IPS-18c (cell line): ENCODE results near the gene FGA.

Experiments used
- H3K4me3 ChIP-seq: 2 replicates; pipeline ENCODE4 v1.7.0; 2013; ENCODE audit warnings: low read depth, mild to moderate bottlenecking, low read length, moderate library complexity; ENCODE audit not compliant: insufficient read depth
- H3K9me3 ChIP-seq: one replicate; pipeline ENCODE4 v1.6.1; 2013; ENCODE audit warnings: mild to moderate bottlenecking, low read length, moderate library complexity; ENCODE audit not compliant: control insufficient read depth, insufficient read depth

FGA gene

DNA sequence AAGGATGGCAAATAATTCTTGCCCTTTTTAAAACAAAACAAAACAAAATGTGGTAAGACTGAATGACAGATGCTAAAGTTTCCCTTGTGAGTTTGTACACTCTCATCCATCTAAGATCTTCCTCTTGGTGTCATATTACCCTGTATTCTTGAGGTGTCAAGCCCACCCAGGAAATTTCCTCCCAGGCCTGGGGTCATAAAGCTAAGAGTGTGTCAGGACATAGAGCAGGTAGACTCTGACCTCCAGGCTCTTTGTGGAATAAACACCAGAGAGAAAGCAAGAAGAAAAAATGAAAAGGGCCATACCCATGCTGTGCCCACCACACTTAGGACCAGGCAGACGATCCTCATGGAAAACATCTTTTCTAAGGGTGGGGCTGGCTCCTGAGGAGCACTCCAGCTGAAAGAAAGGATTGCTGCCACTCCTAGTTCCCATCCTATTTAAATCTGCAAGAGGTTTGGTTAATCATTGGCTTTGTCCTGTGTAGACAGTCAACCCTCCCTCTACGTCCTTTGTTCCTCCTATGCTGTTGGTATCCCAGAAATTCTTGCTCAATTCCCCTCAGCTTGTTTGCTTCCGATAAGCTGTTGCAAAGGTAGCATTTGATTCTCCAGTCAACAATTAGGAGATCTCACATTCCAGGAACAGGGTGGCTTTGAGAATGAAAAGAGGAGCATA is at the start of gene FGA:
Gene FGA, minus strand, starts transcription at position 414 of the 678 bp plus-strand sequence. Its CDS starts 55 bp downstream, at position 359.
- Histone ChIP-seq H3K9me3 (no peaks in the 10 kb centered on the region), H3K4me3 (no peak within 1 kb of the TSS)

GRCh38 chr4:154634058-154634457 is 43.5 kb upstream of the FGA start:
- H3K9me3 ChIP-seq: no peaks in the 10 kb centered on the region
- no peak overlapping the region for H3K4me3 ChIP-seq

DNA sequence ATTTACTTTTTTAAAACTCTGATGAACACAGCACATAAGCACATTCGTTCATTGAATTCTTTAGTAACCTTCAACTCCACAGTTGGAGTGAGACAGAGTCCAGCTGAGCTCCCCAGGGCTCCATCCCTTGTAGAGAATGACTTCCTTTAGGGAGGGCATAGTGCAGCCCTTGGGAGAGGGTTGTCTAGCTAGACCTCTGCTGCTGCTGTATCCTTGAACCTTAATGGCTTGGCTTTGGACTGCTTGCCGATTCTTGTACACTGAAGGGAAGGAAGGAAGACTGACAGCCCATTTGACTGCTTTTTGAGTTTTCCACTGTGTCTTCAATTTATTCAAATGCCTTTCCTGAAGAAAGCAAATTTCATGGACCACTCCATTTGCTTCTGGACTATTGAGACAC is 41.3 kb upstream of the FGA start:
- Histone ChIP-seq H3K4me3 (no peak overlapping the region), H3K9me3 (no peaks in the 10 kb centered on the region)

- no peak overlapping the region for H3K4me3 ChIP-seq
Observed at GRCh38 chr4:154630324-154630723, 39.8 kb upstream of the FGA start.

DNA sequence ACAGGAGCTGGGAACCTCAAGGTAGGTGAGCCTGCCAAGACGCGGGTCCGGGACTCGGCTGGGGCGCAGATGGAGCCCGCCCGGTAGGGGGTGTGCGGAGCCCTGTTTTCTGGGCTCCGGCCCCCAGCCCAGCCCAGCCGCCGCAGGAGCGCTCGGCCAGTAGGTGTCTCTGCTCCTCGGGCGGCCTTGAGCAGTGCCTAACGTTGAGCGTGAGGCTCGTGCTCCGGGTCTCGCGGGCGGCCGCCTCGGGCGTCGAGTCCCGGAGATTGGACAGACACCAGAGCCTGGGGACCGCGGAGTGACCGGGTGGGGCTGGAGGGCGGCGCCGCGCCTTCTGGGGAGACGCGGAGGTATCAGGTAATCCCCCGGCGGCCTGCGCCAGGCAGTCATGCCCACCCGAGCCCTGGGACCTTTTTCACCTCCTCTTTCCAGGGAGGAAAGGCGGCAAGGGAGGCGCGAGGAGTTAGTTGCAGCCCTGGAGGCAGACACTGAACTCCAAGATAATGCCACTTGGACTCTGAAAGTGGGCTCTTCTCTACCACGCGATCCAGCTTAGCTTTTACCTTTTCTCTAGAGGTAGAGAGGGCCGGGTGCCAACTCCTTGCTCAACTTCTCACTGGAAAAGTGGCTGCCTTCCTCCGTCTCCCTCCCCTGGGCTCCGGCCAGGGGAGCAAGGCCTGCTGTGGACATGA is 36.4 kb upstream of the FGA start:
- Histone ChIP-seq H3K9me3 (no peaks in the 10 kb centered on the region), H3K4me3 (peak overlapping the region; percentile 42)

More at GRCh38 chr4:154630324-154630723, 39.8 kb upstream of the FGA start:
- no peaks in the 10 kb centered on the region for H3K9me3 ChIP-seq

DNA sequence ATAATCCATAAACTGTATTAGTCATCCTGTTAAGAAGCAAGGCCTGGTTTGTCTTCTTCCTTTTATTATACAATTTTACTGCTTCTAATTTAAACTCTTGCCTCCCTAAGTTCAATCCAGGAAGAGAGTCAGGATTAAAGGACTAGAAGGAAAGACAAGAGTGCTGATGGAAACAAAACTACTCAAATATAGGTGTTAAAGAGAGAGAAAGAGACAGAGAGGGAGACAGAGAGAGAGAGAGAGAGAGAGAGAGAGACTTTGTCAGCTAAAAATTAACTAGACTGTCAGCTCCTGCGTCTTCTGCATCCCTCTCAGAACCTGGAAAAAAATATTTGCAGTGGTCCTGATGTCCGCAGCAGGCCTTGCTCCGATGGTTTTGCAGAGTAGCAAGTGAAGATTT is 35.4 kb upstream of the FGA start:
- H3K9me3 ChIP-seq: no peaks in the 10 kb centered on the region
- no peak overlapping the region for H3K4me3 ChIP-seq

- no peaks in the 10 kb centered on the region for H3K9me3 ChIP-seq
- H3K4me3 ChIP-seq: no peak overlapping the region
Observed at GRCh38 chr4:154623995-154624394, 33.5 kb upstream of the FGA start.

DNA sequence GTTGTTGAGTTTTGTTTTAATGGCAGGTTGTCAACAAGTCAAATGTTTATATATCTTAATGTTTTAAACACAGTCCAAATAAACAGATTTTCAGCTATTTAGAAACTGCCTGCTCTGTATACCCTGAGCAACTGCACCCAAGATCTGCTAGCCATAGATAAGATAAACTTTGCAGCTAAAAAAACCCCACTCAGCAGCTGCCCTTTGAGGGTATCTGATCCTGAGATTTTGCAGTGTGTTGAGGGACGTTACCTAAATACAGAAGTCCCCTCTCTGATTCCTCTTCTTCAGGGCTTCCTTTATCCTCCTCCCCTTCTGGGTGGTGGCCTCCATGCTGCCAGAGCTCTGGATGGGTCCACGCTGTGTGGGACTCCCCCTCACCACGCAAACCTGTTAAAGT is 32.9 kb upstream of the FGA start:
- H3K4me3 ChIP-seq: no peak overlapping the region
- no peaks in the 10 kb centered on the region for H3K9me3 ChIP-seq

DNA sequence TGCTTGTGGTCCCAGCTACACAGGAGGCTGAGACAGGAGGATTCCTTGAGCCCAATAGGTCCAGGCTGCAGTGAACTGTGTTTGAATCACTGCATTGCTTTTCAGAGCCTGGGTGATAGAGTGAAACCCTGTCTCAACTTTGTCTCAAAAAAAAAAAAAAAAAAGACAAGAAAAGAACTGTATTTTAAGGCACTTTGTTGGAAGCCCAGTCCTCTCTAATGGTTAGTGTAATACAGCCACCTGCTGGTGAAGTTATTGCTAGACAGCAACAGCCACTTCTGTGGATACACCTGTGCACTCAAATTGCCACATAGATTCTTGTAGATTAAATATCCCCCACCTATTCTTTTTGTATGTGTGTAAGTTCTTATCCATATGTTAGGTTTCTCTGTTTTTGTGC is 32.1 kb upstream of the FGA start:
- Histone ChIP-seq H3K9me3 (no peaks in the 10 kb centered on the region), H3K4me3 (no peak overlapping the region)

DNA sequence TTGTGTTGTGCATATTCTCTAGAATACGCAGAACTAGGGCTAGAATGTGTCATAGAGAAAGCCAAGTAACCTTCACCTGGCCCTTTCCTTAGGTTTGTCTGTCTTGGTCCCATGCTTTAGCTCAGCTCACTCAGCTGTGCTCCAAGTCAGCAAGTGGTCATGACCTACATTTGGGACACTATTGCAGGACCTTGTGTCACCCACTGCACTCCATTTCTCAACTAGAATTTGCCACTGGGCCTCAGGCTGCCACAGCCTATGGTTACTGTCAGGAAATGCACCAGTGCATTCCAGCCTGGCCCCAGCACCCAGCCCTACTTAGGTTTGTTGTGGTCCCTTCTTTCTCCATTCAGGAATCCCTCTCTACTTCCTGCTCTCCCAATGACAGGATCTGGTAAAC is 29.6 kb upstream of the FGA start:
- H3K4me3 ChIP-seq: no peak overlapping the region
- no peaks in the 10 kb centered on the region for H3K9me3 ChIP-seq

DNA sequence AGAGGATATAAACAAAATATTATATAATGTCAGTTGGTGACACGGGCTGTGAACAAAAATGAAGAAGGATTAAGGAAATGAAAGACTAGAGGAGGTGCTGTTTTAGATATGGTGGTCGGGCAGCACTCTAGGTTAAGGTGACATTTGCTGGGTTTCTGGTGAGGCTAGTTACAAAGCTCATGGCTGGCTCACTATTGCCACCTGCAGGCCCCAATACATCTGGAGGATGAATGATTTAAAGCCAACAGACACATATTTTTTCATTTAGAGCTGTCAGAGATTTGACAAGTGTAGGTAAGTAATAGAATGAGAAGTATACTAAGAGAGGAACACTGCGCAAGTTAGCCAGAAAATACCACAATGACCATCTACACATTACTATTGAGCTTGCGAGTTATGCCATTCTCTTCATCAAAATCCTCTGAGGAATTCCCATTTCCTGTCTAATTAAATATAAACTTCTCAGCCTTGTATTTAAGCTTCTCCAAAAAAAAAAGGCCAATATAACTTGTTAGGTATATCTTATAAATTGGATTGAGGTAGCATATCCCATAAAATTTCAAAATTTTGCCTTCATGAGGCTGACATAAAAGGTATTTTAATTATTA is 28.3 kb upstream of the FGA start:
- Histone ChIP-seq H3K9me3 (no peaks in the 10 kb centered on the region), H3K4me3 (no peak overlapping the region)

- Histone ChIP-seq H3K9me3 (no peaks in the 10 kb centered on the region), H3K4me3 (no peak overlapping the region)
Observed at GRCh38 chr4:154617820-154618317, 27.3 kb upstream of the FGA start.

GRCh38 chr4:154616731-154617130 is 26.2 kb upstream of the FGA start:
- Histone ChIP-seq H3K4me3 (no peak overlapping the region), H3K9me3 (no peaks in the 10 kb centered on the region)

- Histone ChIP-seq H3K4me3 (no peak overlapping the region), H3K9me3 (no peaks in the 10 kb centered on the region)
Observed at GRCh38 chr4:154616287-154616686, 25.7 kb upstream of the FGA start.

DNA sequence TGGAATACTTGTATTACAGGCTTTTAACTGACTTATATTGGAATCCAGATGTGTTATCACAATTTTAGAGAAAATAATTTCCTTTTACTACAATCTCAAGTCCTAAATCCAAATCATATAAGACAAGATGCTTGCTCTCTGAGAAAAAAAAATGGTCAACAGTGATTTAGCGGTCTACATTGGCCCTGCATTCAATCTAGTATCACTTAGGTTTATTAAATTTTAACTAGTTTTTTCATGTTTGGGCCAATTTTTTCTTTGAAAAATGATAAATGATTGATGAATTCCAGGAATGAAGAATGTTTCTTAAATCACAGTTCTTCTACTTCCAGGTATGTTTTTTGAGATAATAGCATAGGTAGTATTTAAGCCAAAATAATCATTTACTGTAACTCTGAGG is 24.7 kb upstream of the FGA start:
- no peak overlapping the region for H3K4me3 ChIP-seq
- H3K9me3 ChIP-seq: no peaks in the 10 kb centered on the region

GRCh38 chr4:154614306-154614705 is 23.8 kb upstream of the FGA start:
- no peak overlapping the region for H3K4me3 ChIP-seq
- no peaks in the 10 kb centered on the region for H3K9me3 ChIP-seq

- Histone ChIP-seq H3K4me3 (no peak within 1 kb of the TSS), H3K9me3 (no peaks in the 10 kb centered on the region)
Observed at GRCh38 chr4:154612472-154613414, 22.2 kb upstream of the FGA start, which contains the start of gene FGG. Gene FGG (minus strand): TSS chr4:154612656. CDS start chr4:154612609, 47 bp downstream.
